Right lung (tissue), 5 donors: ENCODE data around the gene FIS1. TPM values are rescaled to one million over a fixed set of nuclear protein-coding genes. Genes with fewer than 3 reads are reported as not detected.

Source experiments
- DNase-seq, 2 donors: peaks; one replicate each; pipeline ENCODE4 v3.0.0-alpha.2; 2013
- polyA plus RNA-seq, 5 donors: library from polyadenylated mRNA; unstranded; fragments of 120-200 nt; gene quantifications; one replicate each; pipeline versions ENCODE4 v1.2.1 to v1.2.3, GENCODE V29; 2013; ENCODE audit warnings: inconsistent platforms in 1 of 5, low replicate concordance in 1 of 5; ENCODE audit not compliant: insufficient read length in 5 of 5, insufficient read depth in 1 of 5

The FIS1 gene
- polyA plus RNA-seq, 5 donors, result 121 to 163 (median 125) TPM

- DNase-seq, result no peak
Observed at GRCh38 chr7:101236292-101236835, 8.5 kb downstream of the FIS1 start.

- DNase-seq, result no peak
Observed at GRCh38 chr7:101235522-101235921, 9.4 kb downstream of the FIS1 start.

DNA sequence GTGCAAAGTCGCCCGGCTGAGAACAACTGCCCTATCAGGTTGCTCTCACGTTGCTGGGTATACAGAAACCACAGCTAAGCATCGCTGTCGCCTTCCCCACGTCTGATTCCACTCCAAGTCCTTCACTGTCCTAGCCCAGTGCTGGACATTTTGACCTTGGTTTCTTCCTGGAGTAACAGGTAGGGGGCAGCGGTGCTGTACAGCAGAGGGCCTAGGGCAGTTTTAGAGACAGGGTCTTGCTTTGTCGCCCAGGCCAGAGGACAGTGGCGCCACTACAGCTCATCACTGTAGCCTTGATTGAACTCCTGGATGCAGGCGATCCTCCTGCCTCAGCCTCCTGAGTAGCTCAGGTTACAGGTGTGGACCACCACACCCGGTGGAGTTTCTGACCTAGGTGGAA, 9.8 kb downstream of the FIS1 start:
- DNase-seq, result no peak

DNA sequence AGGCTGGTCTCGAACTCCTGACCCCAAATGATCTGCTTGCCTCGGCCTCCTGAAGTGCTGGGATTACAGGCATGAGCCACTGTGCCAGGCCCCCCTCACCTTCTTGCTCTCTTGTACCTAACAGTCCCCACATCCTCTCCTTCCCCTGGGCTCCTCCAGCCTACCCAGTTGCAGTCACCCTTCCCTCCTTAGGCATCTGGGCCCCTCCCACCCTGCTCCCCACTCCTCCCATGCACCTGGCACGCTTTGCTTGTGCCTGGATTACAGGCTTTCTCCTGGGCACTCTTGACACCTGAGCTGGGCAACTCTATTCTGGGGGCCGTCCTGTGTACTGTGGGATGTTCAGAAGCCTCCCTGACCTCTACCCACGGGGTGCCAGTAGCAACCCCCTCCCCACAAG, 10.2 kb downstream of the FIS1 start:
- no peak for DNase-seq

DNA sequence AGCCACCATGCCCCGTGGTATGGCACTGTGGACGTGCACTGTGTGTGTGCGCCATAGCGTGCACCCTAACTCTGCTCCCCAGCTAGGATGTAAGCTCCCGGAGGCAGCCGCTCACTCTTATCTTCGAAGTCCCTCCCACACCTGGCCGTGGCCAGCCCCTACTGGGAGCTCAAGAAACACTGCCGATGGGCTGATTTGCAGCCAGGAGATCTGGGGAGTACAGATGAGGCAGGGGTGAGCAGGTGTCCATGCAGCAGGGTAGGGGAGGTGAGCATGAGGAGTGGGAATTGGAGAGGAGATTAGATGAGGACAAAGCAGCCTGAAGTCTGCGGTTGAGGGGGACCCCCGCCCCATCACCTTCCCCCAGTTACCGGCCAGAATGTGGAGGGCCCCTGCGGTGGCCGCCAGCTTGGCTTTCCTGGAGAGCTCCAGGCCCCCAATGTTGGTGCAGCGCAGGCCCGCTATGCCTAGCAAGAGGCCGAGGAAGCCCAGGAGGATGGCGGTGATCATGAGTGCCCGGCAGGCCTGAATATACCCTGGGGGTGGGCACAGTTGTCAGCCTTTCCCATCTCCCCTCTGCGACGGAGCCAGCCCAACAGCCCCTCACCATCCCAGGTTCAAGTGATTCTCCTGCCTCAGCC, 10.9 kb downstream of the FIS1 start:
- DNase-seq, result no peak

- DNase-seq, result no peak
Observed at GRCh38 chr7:101232141-101232850, 12.6 kb downstream of the FIS1 start.

GRCh38 chr7:101231644-101232043, 13.2 kb downstream of the FIS1 start:
- DNase-seq, result no peak

DNA sequence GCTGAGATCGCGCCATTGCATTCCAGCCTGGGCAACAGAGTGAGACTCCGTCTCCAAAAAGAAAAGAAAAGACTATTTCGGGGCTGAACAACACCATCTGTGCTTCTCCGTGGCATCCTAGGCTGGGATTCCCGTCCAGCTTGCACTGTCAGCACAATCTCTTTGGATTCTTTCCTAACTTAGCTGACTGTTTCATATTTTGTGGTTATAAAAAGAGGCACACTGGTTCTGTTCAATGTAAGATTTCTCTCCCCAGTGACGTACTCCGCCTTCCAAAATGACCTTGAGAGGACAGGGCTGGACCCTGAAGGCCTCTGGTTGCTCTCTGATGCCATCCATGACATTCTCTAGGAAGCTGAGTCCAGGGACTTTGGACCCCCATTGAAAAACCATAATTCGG, 18.2 kb downstream of the FIS1 start:
- DNase-seq, result no peak

DNA sequence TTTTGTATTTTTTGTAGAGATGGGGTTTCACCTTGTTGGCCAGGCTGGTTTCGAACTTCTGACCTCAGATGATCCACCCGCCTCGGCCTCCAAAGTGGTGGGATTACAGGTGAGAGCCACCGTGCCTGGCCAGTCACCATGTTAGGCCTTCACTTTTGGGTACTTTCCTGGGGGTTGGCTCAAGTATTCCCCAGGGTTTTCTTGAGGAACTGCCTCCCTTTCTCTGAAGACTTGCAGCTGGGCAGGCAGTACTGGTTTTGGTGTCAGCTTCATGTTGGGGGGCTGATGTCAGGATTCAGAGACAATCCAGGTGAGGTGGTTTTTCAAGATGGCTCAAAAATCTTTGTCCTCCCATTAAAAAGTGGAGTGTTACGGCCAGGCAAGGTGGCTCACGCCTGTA, 19.2 kb downstream of the FIS1 start:
- DNase-seq, result no peak

DNA sequence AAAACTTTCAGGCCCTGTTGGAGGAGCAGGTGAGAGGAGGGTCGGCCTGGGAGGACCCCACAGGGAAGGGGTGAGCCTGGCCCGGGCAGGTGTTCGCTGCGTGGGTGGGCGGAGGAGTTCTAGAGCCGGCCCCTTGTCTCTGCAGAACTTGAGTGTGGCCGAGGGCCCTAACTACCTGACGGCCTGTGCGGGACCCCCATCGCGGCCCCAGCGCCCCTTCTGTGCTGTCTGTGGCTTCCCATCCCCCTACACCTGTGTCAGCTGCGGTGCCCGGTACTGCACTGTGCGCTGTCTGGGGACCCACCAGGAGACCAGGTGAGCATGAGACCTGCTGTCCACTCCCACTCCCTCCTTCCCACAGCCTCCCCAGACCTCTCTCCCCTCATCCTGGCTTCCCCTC, 21.4 kb downstream of the FIS1 start:
- no peak for DNase-seq

- DNase-seq, result no peak
Observed at GRCh38 chr7:101222275-101222830, 22.5 kb downstream of the FIS1 start.

- no peak for DNase-seq
Observed at GRCh38 chr7:101220295-101220694, 24.6 kb downstream of the FIS1 start.

- DNase-seq, result no peak
Observed at GRCh38 chr7:101218236-101219125, 26.4 kb downstream of the FIS1 start.

GRCh38 chr7:101217388-101218235, 27.3 kb downstream of the FIS1 start, which contains the start of the genes PLOD3 and ZNHIT1:
PLOD3 (minus strand) TSS chr7:101217581; CDS start chr7:101217274, 307 bp downstream.
ZNHIT1 (plus strand) TSS chr7:101218165; CDS start chr7:101218196, 31 bp downstream.
- DNase-seq, result peak; percentile 95 to 98

- DNase-seq, result no peak
Observed at GRCh38 chr7:101216860-101217387, 28.0 kb downstream of the FIS1 start.

DNA sequence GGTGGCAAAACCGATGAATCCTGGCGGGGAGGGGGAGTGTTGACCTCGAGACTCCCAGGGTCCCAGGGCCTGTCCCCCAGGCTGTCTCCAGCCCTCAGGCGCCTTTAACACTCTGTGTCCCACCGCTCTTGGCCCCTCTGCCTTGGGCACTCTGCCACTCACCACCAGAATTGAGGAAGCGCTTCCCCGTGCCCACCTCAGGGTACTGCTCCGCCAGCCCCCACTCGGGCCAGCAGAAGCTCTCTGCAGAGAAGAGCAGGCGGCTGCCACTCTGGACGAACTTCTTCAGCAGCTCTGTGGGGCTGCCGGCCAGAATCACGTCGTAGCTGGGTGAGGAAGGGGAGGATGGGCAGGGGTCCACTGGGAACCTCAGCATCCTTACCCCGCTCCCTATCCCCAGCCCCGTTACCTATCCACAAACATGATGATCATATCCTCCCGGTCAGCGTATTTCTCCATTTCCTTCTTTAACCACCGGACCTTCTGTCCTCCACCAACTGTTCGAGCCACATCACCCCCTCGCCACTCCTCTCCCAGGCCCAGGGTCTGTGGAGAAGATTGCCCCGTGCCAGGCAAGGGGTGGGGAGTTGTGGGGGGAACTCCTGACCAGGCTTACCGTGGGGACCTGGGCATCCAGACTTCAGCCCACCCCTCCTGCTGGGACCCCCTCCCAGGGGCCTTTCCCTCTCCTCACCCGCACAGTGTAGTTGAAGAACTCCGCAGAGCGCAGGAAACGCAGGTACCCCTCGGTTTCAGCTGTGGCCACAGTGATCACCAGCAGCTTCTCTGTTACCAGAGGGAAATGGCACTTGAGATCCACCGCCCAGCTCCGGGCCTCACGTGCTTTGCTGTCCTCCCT, 28.7 kb downstream of the FIS1 start:
- no peak for DNase-seq

GRCh38 chr7:101212014-101212413, 32.9 kb downstream of the FIS1 start:
- no peak for DNase-seq

GRCh38 chr7:101211501-101211900, 33.4 kb downstream of the FIS1 start:
- no peak for DNase-seq

DNA sequence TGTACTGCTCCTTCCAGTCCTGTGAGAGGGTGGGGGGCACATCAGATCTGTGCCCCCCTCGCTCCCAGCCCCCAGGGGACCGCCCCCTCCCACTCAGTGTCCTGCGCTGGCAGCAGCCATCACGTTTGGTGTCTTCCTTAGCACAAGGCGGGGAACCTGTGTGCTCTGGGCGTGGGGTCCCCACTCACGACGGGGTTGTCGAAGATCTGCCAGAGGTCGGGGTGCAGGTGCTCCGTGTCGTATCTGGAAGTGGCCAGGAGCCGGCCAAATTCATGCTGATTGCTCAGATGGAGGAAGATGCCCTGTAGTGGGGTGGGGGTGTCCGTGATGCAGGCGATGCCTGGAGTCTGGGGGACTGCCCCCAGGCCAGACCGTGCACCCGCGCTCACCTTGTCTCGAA, 34.7 kb downstream of the FIS1 start:
- no peak for DNase-seq

- no peak for DNase-seq
Observed at GRCh38 chr7:101208794-101209193, 36.1 kb downstream of the FIS1 start.
